CD4-positive, alpha-beta T cell (primary cell): ENCODE measurements around the gene HIVEP3. TPM values are rescaled to one million over a fixed set of nuclear protein-coding genes. Genes with fewer than 3 reads are reported as not detected.

Experiments used
- ATAC-seq: fragments of 200-7000 bp; cut with Tn5 transposase; one replicate; pipeline ENCODE4 v1.10.0; 2022; ENCODE audit warnings: mild to moderate bottlenecking; ENCODE audit not compliant: poor library complexity
- CTCF ChIA-PET: fragments of 350-600 bp; sonication (Branson Sonifier 250); formaldehyde crosslinking; loops from one replicate; lab custom pipeline; 2021; ENCODE audit warnings: antibody characterized with exemption, inconsistent platforms; lab: Charles Lee
- POLR2A ChIA-PET: fragments of 350-600 bp; sonication (Branson Sonifier 250); formaldehyde crosslinking; loops from one replicate; lab custom pipeline; 2021; ENCODE audit warnings: antibody characterized with exemption, inconsistent platforms; lab: Charles Lee
- DNase-seq, 14 experiments: peaks; one replicate each; pipeline ENCODE4 v3.0.0-alpha.2; 2013 to 2020; ENCODE audit warnings: mixed read lengths in 2 of 14
- H3K27ac ChIP-seq, 2 donors: one replicate each; pipeline versions ENCODE4 v1.5.1 to v1.7.0; 2013; ENCODE audit warnings: low read length in 2 of 2, low read depth in 1 of 2, mild to moderate bottlenecking in 1 of 2
- H3K27me3 ChIP-seq, 2 experiments: 1 replicate in 1 of 2; 2 replicates in 1 of 2; pipeline versions ENCODE4 v1.6.1 to v1.7.0; 2013; ENCODE audit warnings: low read length in 2 of 2, control low read depth in 1 of 2, mild to moderate bottlenecking in 1 of 2, moderate library complexity in 1 of 2; ENCODE audit not compliant: insufficient read depth in 2 of 2, control insufficient read depth in 1 of 2
- H3K36me3 ChIP-seq: one replicate; pipeline ENCODE4 v1.6.1; 2013; ENCODE audit warnings: low read length, control low read depth; ENCODE audit not compliant: insufficient read depth
- H3K4me1 ChIP-seq: one replicate; pipeline ENCODE4 v1.6.1; 2013; ENCODE audit warnings: low read length, control low read depth; ENCODE audit not compliant: insufficient read depth
- H3K4me3 ChIP-seq: one replicate; pipeline ENCODE4 v1.5.1; 2013; ENCODE audit warnings: mild to moderate bottlenecking, low read length, moderate library complexity
- H3K9me3 ChIP-seq, 2 experiments: 1 replicate in 1 of 2; 2 replicates in 1 of 2; pipeline versions ENCODE4 v1.6.1 to v1.7.0; 2013; ENCODE audit warnings: low read length in 2 of 2, mild to moderate bottlenecking in 2 of 2, control low read depth in 1 of 2, moderate library complexity in 1 of 2; ENCODE audit not compliant: control insufficient read depth in 1 of 2, insufficient read depth in 1 of 2
- H3K27ac Mint-ChIP-seq: one replicate; pipeline ENCODE4 v1.8.0; 2020; ENCODE audit warnings: mixed read lengths
- H3K27me3 Mint-ChIP-seq: one replicate; pipeline ENCODE4 v1.8.0; 2021; ENCODE audit warnings: mixed read lengths
- H3K36me3 Mint-ChIP-seq: one replicate; pipeline ENCODE4 v1.8.0; 2021; ENCODE audit warnings: low read depth, mixed read lengths
- H3K4me1 Mint-ChIP-seq: one replicate; pipeline ENCODE4 v1.8.0; 2021; ENCODE audit warnings: low read depth, mixed read lengths
- H3K4me3 Mint-ChIP-seq: one replicate; pipeline ENCODE4 v1.8.0; 2020; ENCODE audit warnings: mild to moderate bottlenecking, mixed read lengths
- H3K9me3 Mint-ChIP-seq: one replicate; pipeline ENCODE4 v1.8.0; 2020; ENCODE audit warnings: mixed read lengths
- intact Hi-C, 2 experiments: fragments of 100-400 bp; cut with DNase I in 1 of 2; cut with micrococcal nuclease in 1 of 2; formaldehyde crosslinking; loops; one replicate each; pipeline versions ENCODE4 v1.15.1 to v1.9.0; 2023 to 2025; cut with DNase I, micrococcal nuclease
- total RNA-seq, 174 experiments: library from RNA in 2 of 174; stranded (reverse) in 2 of 174; gene quantifications; one replicate each; pipeline ENCODE4 v1.2.3 and lab custom pipeline; 2021 to 2026
- TF ChIP-seq, protein P1 (sequence below): fragments of 200-600 bp; IDR thresholded peaks from one replicate; pipeline ENCODE4 v1.8.0; 2022; ENCODE audit warnings: antibody characterized with exemption, mild to moderate bottlenecking

The HIVEP3 gene
- total RNA-seq, 2 experiments from 2014 or later: 5.1 to 5.4 TPM

DNA sequence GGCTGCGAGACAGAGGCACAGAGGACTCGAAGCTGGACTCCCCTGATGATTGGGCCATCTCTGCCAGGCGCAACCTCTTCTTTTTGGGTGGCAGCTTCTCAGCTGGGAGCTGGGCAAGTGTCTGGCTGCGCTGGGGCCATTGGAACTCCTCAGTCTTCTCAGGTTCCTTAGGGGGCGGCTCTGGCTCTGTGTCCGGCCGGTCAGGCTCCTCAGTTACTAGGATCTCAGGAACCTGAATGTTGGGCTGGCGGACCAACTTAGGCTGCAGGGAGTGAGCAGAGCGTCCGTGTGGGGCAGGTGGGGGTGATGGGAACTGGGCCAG is 336.8 kb downstream of the HIVEP3 start:
- Histone ChIP-seq H3K4me1 (peaks cover 4% of the 10 kb centered on the region), H3K36me3 (peaks cover 25% of the 10 kb centered on the region), H3K27me3 (no peaks in the 10 kb centered on the region), H3K4me3 (no peak overlapping the region), H3K27ac (no peak overlapping the region), H3K9me3 (no peaks in the 10 kb centered on the region)
- ATAC-seq: no peak
- Mint-ChIP-seq H3K27ac (no peak overlapping the region), H3K36me3 (peaks cover 4% of the 10 kb centered on the region), H3K9me3 (no peaks in the 10 kb centered on the region), H3K4me1 (no peaks in the 10 kb centered on the region), H3K27me3 (no peaks in the 10 kb centered on the region), H3K4me3 (no peak overlapping the region)
- TF ChIP-seq, protein P1, sequence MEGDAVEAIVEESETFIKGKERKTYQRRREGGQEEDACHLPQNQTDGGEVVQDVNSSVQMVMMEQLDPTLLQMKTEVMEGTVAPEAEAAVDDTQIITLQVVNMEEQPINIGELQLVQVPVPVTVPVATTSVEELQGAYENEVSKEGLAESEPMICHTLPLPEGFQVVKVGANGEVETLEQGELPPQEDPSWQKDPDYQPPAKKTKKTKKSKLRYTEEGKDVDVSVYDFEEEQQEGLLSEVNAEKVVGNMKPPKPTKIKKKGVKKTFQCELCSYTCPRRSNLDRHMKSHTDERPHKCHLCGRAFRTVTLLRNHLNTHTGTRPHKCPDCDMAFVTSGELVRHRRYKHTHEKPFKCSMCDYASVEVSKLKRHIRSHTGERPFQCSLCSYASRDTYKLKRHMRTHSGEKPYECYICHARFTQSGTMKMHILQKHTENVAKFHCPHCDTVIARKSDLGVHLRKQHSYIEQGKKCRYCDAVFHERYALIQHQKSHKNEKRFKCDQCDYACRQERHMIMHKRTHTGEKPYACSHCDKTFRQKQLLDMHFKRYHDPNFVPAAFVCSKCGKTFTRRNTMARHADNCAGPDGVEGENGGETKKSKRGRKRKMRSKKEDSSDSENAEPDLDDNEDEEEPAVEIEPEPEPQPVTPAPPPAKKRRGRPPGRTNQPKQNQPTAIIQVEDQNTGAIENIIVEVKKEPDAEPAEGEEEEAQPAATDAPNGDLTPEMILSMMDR: no peak
- DNase-seq: no peak
- ChIA-PET CTCF (no interaction called here), POLR2A (no interaction called here)
- intact Hi-C loops: no loop called here

DNA sequence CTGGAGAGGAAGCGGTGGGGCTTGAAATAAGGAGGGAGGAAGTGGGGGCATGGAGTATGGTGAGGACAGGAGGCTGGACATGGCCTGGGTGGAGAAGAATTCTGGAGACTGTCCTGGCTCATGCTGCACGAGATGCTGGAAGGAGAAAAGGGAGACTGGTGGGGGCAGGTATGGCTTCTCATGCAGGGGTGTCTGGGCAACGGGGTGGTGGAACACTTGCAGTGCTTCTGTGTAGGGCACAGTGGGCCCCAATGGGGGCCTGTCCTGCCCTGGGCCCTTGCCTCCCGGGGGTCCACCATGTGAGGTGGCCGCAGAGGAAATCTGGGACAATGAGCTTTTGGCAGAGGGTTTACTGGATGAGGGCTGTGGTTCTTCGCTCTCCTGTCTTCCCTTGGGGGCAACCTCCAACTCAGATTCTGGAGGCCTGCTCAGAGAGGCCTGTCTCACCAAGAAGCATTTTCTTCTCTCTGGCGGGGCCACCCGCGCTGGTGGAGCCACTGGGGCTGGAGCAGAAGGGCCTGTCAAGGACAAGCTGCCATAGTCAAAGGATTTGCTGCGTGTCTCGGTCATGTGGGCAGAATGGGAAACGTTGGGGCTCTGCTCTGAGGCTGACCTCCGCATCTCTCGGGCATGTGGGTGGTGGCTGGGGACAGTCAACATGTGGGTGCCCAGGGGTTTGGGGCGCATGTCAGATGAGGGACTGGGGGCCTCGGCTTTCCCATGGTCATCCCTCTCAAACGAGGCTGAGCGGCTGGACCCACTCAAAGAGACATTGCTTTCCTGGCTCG is 337.3 kb downstream of the HIVEP3 start:
- CTCF ChIA-PET: no interaction called here
- Histone ChIP-seq H3K9me3 (no peaks in the 10 kb centered on the region), H3K4me3 (no peak overlapping the region), H3K27ac (no peak overlapping the region), H3K4me1 (peaks cover 4% of the 10 kb centered on the region), H3K27me3 (no peaks in the 10 kb centered on the region), H3K36me3 (peaks cover 25% of the 10 kb centered on the region)
- TF ChIP-seq, protein P1: no peak
- intact Hi-C loops: no loop called here
- no peak for ATAC-seq
- Mint-ChIP-seq H3K27ac (no peak overlapping the region), H3K9me3 (no peaks in the 10 kb centered on the region), H3K36me3 (peaks cover 4% of the 10 kb centered on the region), H3K4me3 (no peak overlapping the region), H3K27me3 (no peaks in the 10 kb centered on the region), H3K4me1 (no peaks in the 10 kb centered on the region)
- no peak for DNase-seq
- POLR2A ChIA-PET: no interaction called here

DNA sequence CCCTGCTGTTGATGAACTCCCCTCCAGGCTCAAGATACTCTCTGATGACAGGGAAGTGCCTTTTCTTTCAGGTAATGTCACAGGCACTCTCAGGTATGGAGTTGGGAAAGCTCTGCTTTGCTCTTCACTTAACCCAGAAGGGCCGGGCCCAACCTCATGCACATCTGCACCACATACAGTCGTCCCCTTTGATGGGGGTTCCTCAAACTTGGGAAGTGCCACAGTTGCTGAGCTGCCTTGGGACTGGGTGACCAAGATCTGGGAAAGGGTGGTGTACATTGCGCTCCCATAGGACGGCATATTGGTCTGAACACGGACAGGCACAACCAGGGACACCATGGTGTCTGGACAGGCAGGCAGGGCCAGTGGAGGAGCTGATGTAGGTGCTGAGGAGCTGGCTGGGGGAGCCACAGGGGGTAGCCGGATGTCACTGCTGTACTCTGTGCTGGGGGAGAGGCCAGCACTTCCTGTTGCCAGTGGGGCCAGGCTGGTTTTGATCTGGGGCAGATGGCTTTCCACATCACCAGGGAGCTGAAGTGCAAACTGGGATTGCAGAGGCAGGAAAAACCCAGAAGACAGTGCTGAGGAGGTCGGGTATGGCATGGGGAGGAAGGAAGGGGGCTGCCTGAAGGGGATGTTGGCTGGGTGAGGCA is 338.1 kb downstream of the HIVEP3 start:
- intact Hi-C loops: no loop called here
- H3K36me3 ChIP-seq: peaks cover 25% of the 10 kb centered on the region
- POLR2A ChIA-PET: interaction anchor here (0.9 kb wide), 1 partner anchor 311 kb away, joined by 3 read pairs; no protein-coding TSS in a partner anchor
- peaks cover 1% of the 10 kb centered on the region for H3K4me1 Mint-ChIP-seq
- no peak overlapping the region for H3K4me3 Mint-ChIP-seq
- CTCF ChIA-PET: no interaction called here
- H3K4me1 ChIP-seq: peaks cover 4% of the 10 kb centered on the region
- peaks cover 4% of the 10 kb centered on the region for H3K36me3 Mint-ChIP-seq
- no peaks in the 10 kb centered on the region for H3K9me3 ChIP-seq
- ATAC-seq: no peak
- H3K27me3 ChIP-seq: no peaks in the 10 kb centered on the region
- TF ChIP-seq, protein P1: no peak
- no peak overlapping the region for H3K27ac Mint-ChIP-seq
- H3K27ac ChIP-seq: no peak overlapping the region
- H3K27me3 Mint-ChIP-seq: no peaks in the 10 kb centered on the region
- H3K4me3 ChIP-seq: no peak overlapping the region
- no peak for DNase-seq
- no peaks in the 10 kb centered on the region for H3K9me3 Mint-ChIP-seq
